Stimulated activated CD8-positive, alpha-beta memory T cell treated with anti-CD3 and anti-CD28 coated beads, Interleukin-4, amount 100 ng/mL, for 1 hour (primary cell): ENCODE results near the gene RELT.

ENCODE experiments used
- DNase-seq, 2 donors: peaks; one replicate each; pipeline ENCODE4 v3.0.0-alpha.2; 2020; ENCODE audit warnings: low read depth in 2 of 2, low spot score in 1 of 2

Gene RELT

DNA sequence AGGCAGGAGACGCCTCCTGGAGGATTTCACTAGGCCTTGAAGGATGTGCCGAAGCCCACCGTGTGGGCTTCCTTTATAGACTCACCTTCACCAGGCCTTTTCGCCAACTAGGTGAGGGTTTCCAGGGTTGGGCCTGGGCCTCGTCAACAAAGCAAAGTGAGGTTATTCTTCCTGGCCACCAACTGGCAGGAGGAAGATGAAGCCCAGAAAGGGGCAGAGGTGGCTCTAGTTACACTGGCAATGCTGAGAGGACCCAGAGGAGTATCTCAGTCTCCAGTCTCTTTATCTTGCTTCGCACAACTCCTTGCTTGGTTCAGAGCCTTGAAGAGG is 404 bp upstream of the RELT start:
- no peak for DNase-seq

DNA sequence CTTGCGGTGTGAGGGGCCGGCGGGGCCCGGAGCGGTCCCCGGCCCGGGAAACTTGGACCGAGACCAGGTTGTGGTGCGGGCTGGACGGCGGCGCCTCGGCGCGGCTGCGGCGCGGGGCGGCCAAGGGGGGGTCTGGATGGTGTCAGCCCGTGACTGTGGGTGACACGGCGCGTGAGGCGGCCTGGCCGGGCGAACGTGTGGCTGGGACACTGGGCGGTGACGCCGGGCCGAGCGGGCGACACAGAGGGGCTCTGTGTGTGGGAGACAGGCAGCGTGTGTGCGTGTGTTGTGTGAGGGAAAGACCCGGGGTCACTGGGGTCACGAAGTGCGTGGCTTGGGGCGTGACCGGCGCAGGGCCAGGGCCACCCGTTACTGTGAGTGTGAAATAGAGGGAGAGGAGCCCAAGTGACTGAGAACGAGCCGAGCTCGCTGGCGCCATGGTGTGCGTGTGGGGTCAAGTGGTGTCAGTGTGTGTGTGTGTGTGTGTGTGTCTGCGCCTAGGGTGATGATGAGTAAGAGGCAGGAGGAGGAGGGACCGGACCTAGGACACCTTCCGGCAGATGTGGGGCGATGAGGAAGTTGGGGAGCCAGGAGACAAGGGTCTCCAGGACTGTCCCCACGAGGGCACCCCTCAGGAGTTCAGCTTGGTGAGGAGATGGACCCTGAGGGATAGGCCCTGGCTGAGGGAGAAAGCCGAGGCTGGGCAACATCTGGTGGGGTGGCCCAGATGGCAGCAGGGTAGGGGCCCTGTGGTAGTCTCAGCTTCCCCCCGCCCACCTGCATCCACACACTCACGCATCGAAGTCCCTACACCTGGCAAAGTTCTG is 817 bp downstream of the RELT start:
- peak; percentile 23 to 28 for DNase-seq

DNA sequence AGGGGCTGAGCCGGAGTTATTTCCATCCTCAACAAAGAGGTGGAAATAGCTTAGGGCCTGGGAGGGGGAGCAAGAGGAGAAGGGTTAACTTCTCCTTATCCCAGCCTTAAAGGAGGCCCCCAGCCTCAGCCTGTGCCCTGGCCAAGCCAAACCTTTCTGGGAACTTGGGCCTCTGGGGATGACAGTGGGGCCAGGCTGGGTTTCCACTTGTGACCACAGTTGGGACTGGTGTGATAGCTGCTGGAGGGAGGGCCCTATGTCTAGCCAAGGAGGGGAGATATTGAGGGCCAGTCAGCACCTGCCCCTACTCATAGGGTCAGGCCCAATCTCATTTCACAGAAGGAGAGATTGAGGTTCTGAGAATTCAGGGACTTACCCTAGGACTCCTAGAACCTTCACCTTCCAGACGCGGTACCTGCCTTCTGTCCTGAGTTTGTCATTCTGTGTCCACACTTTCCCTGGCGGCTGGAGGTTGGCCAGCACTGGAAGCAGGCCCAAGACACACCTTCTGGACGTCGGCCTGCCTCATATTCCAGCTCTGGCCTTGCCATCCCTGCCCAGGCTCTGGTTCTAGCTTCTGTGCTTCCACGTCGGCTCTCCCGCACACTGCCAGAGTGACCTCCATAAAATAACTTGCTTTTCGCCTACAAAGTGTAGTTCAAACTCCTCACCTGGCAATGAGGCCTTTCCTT is 3.1 kb downstream of the RELT start:
- no peak for DNase-seq

DNA sequence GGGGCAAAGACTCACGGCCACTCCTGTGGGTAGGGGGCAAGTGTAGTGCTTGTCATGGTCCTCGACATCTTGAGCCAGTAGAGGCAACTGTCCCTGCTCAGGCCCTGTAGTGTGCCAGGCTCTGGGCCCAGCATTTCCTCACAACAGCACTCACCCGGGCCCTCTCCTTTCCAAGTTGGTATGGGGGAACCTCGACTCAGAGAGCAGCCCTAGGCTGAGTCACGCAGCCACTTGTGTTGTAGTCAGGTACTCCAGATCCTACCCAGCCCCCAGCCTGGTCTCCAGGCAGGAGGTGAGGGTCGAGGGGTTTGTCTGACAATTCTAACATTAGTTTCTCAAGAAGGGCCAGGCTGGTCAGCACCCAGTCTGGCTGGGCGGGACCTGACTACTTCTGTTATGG is 4.1 kb downstream of the RELT start:
- no peak for DNase-seq

DNA sequence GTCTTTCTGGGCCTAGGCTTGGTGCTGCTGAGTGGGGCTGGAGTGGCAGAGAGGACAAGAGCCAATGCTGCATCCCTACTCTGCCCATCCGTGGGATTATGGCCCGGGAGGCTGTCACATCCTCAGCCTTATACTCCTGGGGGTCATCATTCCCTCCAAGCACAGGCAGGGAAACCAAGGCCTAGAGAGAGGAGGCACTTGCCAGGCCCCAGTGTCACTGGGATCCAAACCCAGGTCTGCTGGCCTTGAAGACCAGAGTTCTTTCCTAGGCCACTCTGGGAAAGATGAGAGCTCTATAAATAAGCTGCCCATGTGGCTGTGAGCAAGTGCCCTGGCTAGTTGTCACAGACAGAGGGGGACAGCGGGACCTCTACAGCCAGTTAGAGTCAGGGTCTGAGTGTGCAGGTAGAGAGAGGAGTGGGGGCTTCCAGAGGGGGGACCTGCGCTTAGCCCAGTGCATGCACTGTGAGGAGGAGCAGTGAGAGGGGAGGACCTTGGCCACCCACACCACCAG is 4.8 kb downstream of the RELT start:
- no peak for DNase-seq

DNA sequence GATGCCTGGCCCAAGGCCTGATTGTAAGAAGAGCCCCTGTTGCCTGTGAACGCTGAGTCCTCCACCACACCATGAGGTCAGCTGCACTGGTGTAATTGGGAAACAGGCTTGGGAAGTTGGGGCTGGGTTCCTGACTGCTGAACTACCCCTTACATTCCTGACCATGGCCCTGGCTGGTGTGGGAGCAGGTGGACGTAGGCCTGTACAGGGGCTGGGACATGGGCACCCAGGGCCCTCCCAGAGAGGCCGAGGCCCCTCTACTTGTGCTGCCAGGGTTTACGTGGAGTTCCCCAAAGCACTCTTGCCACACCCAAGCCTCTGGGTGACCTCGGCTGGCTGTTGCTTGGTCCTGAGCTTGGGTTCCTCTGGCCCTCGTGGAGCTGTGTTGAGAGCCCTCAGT is 5.4 kb downstream of the RELT start:
- no peak for DNase-seq

DNA sequence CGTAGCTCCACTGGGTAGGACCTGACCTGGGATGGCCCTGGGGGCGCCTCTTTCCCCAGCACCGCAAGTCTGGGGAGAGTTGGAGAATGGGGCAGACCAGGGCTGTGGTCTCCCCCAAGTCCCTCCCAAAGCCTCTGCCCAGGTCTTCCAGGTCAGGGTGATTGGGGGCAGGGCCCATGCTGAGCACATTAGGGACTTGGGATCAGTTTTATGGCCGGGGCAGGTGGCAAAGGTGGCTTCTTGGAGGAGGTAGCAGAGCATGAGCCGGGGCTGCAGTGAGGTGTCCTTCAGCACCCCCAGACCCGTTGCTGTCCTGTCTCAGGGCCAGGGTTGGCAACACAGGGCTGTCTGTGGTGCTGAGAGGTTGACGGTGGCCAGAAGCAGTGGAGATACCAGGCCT is 6.0 kb downstream of the RELT start:
- DNase-seq = no peak

DNA sequence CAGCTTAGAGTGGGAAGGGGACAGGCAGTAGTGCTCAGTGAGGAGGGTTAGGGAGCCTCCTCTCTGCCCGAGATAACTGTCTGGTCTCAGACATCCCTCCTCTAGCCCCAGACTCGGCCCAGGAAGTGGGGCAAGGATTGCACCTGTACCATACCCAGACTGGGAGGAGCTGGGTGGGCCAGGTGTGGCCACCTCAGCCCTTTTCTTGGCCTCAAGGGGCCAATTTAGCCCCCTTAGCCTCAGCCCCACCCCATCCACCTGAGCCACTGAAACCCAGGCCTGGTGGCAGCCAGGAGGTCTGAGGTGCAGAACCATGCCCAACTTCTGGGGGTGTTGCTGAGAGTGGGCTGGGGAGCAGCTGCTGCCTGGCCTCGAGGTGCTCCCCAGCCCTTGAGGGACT is 6.5 kb downstream of the RELT start:
- no peak for DNase-seq

DNA sequence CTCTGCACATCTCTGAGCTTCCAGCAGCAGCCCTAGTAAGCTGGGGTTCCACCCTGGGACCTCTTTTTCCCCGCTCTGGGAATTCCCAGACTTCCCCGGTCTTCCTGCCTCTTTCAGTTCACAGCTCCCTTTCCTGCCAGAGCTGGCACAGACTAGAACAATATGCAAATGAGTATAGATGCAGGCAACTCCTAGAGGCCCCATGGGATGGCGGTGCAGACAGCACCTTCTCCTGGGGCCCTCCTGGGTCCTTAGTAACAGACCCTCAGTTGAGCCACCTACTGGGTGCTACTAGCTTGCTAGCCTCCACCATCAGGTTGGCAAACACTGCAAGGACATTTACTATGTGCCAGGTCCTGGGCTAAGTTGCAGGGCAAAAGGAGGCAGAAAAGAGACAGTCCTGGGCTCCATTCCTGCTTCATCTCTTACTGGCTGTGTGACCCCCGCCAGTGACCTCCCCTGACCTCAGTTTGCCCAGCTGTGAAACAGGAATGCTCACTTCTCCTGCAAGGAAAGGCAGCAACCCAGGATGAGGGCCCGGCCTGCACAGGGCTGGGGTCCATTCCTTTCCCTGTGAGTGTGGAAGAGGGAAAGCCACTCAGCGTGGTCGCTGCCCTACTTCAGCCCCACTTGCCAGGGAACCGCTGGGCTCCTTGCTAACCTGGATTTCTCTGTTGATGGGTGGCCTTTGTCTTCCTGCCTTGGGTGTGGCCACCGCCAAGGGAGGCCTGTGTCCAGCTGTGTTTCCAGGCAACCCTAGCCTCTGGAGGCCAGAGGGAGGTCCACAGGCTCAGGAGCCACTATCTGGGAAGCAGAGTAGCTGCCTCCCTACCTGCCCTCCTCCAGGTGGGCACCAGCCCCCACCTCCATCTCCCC is 7.3 kb downstream of the RELT start:
- DNase-seq = no peak

DNA sequence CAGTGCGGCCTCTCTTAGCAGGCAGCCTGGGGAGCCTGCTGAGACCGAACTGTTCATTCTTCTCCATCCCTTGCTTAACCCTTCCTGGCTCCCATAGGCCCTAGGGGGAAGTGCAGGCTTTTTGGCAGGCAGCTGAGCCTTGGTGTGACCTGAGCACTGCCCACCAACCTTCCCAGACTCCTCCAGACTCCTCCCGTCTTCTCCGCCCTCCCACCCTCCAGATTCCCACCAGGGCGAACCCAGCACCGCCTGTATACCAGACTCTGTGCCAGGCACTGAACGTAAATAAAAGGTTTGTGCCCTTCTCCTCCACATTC is 7.9 kb downstream of the RELT start:
- DNase-seq = no peak

DNA sequence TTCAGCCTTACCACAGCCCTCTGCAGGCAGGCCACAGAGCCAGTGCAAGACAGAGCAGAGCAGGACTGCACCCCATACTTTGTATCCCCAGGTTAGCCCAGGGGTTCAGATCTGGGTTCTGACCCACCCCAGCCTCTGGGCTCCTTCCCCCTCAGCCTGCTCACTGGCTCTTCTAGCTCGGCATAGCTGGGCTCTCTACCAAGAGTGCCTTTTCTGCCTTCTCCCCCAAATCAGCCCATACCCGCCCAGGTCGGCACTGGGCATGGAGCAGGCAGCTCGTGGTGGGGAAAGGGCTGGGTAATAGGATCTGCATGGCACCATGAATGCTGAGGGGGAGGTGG is 8.3 kb downstream of the RELT start:
- no peak for DNase-seq

DNA sequence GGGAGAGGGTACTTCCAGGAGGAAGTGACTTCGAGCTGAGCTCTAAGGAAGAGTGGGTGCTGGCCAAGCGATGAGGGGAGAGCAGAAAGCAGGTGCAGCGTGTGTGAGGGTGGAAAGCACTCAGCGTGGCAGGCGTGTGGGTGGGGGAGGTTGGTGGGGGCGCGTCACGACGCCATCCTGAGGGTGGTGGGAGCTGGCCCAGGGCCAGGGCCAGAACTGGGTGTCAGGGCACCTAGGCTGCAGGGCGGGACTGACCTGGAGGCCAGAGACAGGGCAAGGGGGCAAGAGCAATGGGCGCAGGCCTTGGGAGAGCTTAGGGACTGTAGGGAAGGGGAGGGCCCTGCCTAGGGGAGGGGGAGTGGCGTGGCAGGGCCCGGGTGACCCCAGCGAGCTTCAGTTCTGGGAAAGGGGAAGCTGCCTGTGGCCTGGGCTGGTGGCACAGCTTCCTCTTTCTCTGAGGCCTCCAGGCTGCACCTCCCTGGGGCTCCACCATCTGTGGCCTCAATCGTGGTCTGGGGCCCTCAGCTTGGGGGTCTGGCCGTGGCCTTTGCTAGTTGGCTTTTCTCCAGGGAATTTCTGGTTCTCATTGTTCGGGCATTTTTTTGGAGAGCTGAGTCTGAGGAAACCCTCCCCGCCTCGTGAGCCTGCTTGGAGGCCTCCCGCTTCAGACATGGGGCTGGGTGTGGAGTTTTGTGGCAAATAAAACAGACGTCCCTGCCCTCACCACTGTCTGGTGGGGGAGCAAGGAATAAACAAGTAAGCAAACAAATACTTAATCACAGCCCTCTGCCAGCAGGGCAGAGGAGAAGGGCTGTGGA is 8.9 kb downstream of the RELT start:
- no peak for DNase-seq

DNA sequence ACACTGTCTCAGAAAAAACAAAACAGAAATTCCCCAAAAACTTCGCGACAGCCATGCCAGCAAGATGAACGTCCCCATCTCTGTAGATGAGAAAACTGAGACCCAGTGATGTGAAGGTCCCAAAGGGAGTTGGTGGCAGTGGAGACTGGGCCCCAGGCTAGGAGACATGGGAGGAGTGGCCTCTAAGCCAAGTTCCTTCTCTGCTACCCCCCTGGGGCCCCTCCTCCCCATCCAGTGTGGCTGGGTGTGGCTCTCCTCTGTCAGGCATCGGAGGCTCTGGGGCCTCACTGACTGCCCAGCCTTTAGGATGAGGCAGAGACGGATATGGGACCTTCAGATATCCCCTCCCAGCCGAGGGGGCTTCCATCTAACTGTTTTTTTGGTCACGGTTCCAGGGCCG is 9.8 kb downstream of the RELT start:
- DNase-seq = no peak

DNA sequence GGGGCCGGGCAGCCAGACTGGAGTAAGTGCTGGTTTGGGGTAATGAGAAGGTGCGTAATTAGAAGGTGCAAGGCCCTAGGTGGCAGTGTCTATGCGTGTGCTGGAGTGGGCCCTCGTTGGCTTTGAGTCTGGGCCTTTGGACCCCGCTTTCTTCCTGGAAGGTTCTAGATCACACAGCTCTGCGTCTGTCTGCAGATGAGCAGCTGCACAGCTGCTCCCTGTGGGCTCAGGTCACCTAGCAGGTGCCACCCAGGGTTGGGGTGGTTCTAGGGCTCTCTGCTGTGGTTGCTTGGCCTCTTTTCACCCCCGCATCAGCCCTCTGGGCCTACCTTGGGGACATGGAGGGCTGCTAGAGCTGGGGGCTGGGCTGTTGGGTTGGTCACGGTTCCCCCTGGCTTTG is 10.3 kb downstream of the RELT start:
- no peak for DNase-seq

DNA sequence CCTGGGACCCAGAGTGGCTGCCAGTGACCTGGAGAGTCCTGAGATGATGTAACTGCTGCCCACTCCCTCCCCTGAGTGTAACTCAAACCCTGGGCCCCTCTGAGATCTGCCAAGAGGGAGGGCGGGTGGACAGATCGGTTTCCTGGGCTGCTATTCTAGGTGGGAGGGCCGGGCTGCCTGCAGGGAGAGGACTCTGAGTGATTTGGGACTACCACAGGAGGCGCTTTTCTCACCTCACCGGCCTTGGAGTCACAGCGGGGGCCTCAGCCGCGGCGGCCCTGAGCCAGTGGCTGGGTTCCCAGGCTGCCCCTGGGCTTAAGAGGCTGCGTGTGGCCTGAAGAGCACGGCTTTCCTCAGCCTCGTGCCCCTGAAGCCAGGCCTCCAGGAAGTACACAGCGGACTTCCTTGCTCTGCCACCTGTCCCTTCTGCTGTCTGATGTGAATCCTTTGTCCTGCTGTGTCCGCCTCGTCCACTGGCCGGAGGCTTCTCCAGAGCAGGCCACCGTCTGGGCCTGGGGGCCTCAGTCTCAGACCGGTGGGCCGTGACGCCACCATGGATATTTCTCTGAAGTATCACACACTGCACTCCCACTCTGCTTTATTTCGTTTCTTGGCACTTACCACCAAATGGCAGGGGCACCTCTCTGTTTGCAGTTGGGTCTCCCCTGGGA is 11.5 kb downstream of the RELT start:
- DNase-seq = no peak

DNA sequence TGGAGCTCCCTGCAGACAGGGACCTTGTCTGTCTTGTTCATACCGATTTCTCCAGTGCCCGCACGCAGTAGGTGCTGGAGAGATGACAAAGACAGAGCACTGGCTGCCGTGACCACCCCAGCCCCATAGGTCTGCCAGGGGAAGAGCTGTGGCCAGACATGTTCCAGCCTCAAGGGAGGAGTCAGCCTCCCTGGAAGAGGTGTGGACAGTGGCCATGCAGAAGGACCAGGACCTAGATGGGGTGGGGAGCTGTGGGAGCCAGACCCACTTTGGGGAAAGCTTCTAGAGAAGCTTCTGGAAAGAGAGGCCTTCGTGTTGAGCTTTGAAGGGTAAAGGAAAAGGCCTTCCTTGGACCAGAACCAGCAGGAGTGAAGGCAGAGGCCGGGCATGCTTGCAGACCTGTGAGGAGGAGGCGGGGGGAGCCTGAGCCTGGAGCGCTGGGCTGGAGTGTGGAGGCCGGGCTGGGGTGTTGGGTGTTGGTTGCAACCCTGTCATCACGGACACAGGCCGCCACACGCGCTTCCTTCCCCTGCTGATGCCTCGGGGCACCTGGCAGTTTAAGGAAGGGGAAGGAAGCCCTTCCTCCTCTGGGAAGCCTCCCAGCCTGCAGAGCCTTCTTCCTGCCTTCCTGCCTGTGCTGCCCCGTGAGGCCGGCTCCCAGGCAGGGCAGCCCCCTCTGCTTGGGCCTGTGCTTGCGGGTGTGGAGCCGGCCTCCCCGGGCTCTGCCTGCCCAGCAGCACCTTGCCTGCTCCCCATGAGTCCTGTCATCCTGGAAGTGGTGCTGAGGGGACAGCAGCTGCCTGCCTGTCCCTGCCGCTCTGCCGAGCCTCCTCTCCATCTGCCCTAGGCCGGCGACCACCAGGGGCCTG is 12.3 kb downstream of the RELT start:
- no peak for DNase-seq

DNA sequence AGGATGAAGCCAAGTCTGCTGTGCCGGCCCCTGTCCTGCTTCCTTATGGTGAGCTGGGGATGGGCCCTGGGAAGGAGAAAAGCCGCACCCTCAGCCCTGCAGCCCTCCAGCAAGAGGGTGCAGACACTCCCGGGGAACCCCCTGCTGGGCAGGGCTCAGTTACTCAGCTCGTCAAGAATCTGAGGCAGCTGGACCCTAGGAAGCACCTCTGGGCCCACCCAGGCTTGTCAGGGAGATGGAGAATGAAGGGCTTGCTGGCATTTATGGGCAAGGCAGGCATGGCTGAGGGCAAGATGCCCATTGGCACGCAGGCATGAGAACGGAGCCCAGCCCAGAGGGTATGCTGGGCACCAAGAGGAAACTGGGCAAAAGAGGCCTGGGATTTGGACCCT is 12.9 kb downstream of the RELT start:
- DNase-seq = no peak

DNA sequence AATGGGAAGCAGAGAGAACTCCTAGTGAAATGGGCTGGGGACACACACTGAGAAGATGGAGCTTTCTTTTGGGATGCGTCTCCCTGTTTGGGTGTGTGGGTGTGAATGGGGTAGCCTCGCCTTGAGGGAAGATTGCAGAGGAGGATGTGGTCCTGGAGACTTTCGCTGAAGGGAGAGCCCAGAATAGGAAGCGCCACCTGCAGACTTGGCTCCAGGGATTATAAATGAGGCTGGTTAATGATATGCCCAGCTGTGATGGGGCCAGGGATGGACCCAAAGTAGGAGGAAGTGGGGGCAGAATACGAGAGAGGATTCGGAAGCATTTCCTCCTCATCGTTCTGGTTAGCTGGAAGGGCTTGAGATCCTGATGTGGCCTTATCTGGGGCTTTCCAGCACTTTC is 13.7 kb downstream of the RELT start:
- no peak for DNase-seq

DNA sequence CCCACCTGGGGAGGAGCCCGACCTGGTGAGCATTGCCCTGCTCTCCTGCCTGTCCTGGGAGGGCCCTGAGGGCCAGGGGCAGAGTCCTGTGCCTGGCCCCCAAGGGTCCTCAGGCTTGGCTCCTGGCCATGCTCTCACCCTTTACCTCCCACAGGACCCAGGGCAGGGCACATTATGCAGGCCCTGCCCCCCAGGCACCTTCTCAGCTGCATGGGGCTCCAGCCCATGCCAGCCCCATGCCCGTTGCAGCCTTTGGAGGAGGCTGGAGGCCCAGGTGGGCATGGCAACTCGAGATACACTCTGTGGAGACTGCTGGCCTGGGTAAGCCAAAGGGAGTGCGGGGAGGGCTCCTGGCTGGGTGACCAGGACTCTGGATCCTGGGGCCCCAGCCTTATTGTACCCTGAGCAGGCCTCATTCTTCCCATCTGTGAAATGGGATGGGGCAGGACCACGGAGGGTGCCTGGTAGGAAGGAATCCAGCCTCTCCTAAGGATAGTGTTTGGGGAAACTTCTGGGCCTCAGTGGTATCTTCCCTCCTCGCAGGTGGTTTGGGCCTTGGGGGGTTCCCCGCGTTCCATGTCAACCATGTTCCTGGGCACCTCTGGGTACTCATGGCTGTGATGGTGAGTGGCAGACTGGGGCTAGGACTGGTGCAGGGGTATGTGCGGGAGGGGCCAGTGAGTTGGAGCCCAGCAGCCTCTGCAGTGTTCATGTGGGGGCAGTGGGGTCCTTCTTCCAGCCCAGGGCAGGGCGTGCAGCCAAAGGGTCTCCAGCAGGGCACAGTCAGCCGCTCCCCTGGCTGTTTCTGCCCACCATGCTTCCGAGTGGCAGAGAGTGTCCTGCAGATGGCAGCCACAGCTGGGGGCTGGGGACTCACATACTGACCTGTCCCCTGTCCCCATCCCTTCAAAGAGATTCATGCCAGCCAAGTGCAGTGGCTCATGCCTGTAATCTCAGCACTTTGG is 14.7 kb downstream of the RELT start:
- DNase-seq = no peak
